GM23338 (cell line): ENCODE results near the gene TGFBR1. TPM values are rescaled to one million over a fixed set of nuclear protein-coding genes. Genes with fewer than 3 reads are reported as not detected.
"Not testable (repeated sequence)": the region's sequence is repeated elsewhere in the genome, so short reads cannot be mapped to it uniquely, and the experiment has no call there.

Experiments used
- ATAC-seq: fragments of 200-7000 bp; cut with Tn5 transposase; 3 replicates; pipeline ENCODE4 v1.9.1; 2020
- DNase-seq: peaks from one replicate; pipeline ENCODE4 v3.0.0-alpha.2; 2015; ENCODE audit warnings: low spot score
- H2AFZ ChIP-seq: fragments of 200-600 bp; sonication (generic); 2 replicates; pipeline ENCODE4 v1.8.0; 2016; ENCODE audit warnings: antibody characterized with exemption, mild to moderate bottlenecking, moderate library complexity
- H3F3A ChIP-seq: fragments of 200-600 bp; sonication (generic); replicated peaks from 2 replicates; pipeline ENCODE4 v1.8.0; 2017; ENCODE audit warnings: antibody characterized with exemption, mixed run types, low read depth
- H3K27ac ChIP-seq: fragments of 200-600 bp; sonication (generic); 2 replicates; pipeline ENCODE4 v1.6.1; 2016; ENCODE audit warnings: low read depth
- H3K27me3 ChIP-seq: fragments of 200-600 bp; sonication (generic); 2 replicates; pipeline ENCODE4 v1.8.0; 2016; ENCODE audit warnings: mild to moderate bottlenecking, mixed run types, moderate library complexity; ENCODE audit not compliant: insufficient read depth
- H3K36me3 ChIP-seq: fragments of 200-600 bp; sonication (generic); 2 replicates; pipeline ENCODE4 v1.8.0; 2016; ENCODE audit warnings: mild to moderate bottlenecking; ENCODE audit not compliant: insufficient read depth
- H3K4me1 ChIP-seq: fragments of 200-600 bp; sonication (generic); 2 replicates; pipeline ENCODE4 v1.8.0; 2016; ENCODE audit warnings: mild to moderate bottlenecking, moderate library complexity; ENCODE audit not compliant: insufficient read depth
- H3K4me2 ChIP-seq: fragments of 200-600 bp; sonication (generic); 2 replicates; pipeline ENCODE4 v1.7.1; 2017; ENCODE audit warnings: mixed run types
- H3K4me3 ChIP-seq: fragments of 200-600 bp; sonication (generic); 2 replicates; pipeline ENCODE4 v1.6.1; 2016; ENCODE audit warnings: mixed run types
- H3K79me2 ChIP-seq: fragments of 200-600 bp; sonication (generic); replicated peaks from 2 replicates; pipeline ENCODE4 v1.8.0; 2017; ENCODE audit warnings: mild to moderate bottlenecking; ENCODE audit not compliant: insufficient read depth
- H3K9me2 ChIP-seq: fragments of 200-600 bp; sonication (generic); 2 replicates; pipeline ENCODE4 v1.8.0; 2017; ENCODE audit not compliant: insufficient read depth
- H4K20me1 ChIP-seq: fragments of 200-600 bp; sonication (generic); replicated peaks from 2 replicates; pipeline ENCODE4 v1.8.0; 2017; ENCODE audit warnings: mild to moderate bottlenecking; ENCODE audit not compliant: insufficient read depth
- H3K27ac Mint-ChIP-seq: 2 replicates; pipeline ENCODE4 v1.8.0; 2020; ENCODE audit warnings: inconsistent platforms, mild to moderate bottlenecking, moderate library complexity, mixed read lengths
- H3K27me3 Mint-ChIP-seq: 3 replicates; pipeline ENCODE4 v1.8.0; 2022; ENCODE audit warnings: low read depth, mild to moderate bottlenecking, moderate library complexity, mixed read lengths, inconsistent platforms; ENCODE audit not compliant: insufficient read depth, poor library complexity
- H3K36me3 Mint-ChIP-seq: 3 replicates; pipeline ENCODE4 v1.8.0; 2021; ENCODE audit warnings: low read depth, mild to moderate bottlenecking, inconsistent platforms, moderate library complexity, mixed read lengths
- H3K4me1 Mint-ChIP-seq: 3 replicates; pipeline ENCODE4 v1.8.0; 2020; ENCODE audit warnings: mild to moderate bottlenecking, inconsistent platforms, mixed read lengths
- H3K4me3 Mint-ChIP-seq: 3 replicates; pipeline ENCODE4 v1.8.0; 2021; ENCODE audit warnings: moderate library complexity, mild to moderate bottlenecking, inconsistent platforms, mixed read lengths
- H3K9me3 Mint-ChIP-seq: 3 replicates; pipeline ENCODE4 v1.8.0; 2020; ENCODE audit warnings: moderate library complexity, mild to moderate bottlenecking, inconsistent platforms, mixed read lengths
- JUNB ChIP-seq: IDR thresholded peaks from one replicate; pipeline ENCODE4 v1.6.1; 2016; ENCODE audit warnings: antibody characterized with exemption; ENCODE audit not compliant: unreplicated experiment
- NANOG ChIP-seq: IDR thresholded peaks from 2 replicates; pipeline ENCODE4 v1.6.1; 2016; ENCODE audit warnings: antibody characterized with exemption, borderline replicate concordance
- ZNF114 ChIP-seq: fragments of 250-450 bp; sonication (Bioruptor Pico); IDR thresholded peaks from 2 replicates; pipeline ENCODE4 v1.5.0; 2020; ENCODE audit warnings: mild to moderate bottlenecking, moderate library complexity
- ZNF331 ChIP-seq: fragments of 250-450 bp; sonication (Bioruptor Pico); IDR thresholded peaks from 2 replicates; pipeline ENCODE4 v1.5.0; 2020; ENCODE audit warnings: low read depth, mild to moderate bottlenecking, moderate library complexity
- polyA plus RNA-seq: library from polyadenylated mRNA; unstranded; fragments of >200 nt; fragmentation: Nextera tagmentation; extraction: Ambion mirVana; gene quantifications from 2 replicates; pipeline ENCODE4 v1.2.1, GENCODE V29; 2016
- total RNA-seq: library from RNA; depleted of rRNA; stranded (reverse); fragments of >200 nt; shearing (Covaris generic); gene quantifications from 2 replicates; pipeline ENCODE4 v1.2.3, GENCODE V29; 2014
- TF ChIP-seq, protein P1 (sequence below), 2 experiments: fragments of 200-600 bp in 1 of 2; sonication (generic) in 1 of 2; conservative IDR thresholded peaks; 2 replicates each; pipeline versions ENCODE4 v1.5.1 to v1.6.1; 2016 to 2017; ENCODE audit warnings: antibody characterized with exemption in 2 of 2, low read depth in 2 of 2, mild to moderate bottlenecking in 2 of 2, moderate library complexity in 1 of 2
- TF ChIP-seq, protein P2 (sequence below): fragments of 250-450 bp; sonication (Bioruptor Pico); IDR thresholded peaks from 2 replicates; pipeline ENCODE4 v1.5.0; 2020; ENCODE audit warnings: mild to moderate bottlenecking, moderate library complexity
- TF ChIP-seq, protein P3 (sequence below): IDR thresholded peaks from 2 replicates; pipeline ENCODE4 v1.6.1; 2016; ENCODE audit warnings: antibody characterized with exemption
- TF ChIP-seq, protein P4 (sequence below): IDR thresholded peaks from one replicate; pipeline ENCODE4 v1.6.1; 2018; ENCODE audit warnings: antibody characterized with exemption; ENCODE audit not compliant: unreplicated experiment

TGFBR1 gene
- total and polyA plus RNA-seq, 2 experiments from 2014 or later: 9.3 to 40.2 TPM

DNA sequence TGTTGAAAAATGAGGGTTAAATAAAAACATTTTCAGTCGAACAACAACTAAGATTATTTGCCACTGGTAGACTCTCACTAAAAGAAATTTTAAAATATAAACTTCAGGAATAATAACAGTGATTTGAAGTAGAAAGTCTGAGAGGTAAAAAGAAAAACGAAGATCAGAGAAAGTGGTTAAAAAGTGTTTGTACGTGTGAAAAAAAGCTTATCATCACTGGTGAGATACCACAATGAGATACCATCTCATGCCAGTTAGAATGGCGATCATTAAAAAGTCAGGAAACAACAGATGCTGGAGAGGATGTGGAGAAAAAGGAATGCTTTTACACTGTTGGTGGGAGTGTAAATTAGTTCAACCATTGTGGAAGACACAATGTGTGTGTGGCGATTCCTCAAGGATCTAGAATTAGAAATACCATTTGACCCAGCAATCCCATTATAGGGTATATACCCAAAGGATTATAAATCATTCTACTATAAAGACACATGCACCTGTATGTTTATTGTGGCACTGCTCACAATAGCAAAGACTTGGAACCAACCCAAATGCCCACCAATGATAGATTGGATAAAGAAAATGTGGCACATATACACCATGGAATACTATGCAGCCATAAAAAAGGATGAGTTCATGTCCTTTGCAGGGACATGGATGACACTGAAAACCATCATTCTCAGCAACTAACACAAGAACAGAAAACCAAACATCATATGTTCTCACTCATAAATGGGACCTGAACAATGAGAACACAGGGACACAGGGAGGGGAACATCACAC, 4.9 kb upstream of the TGFBR1 start:
- not testable (repeated sequence) for H3K9me3 Mint-ChIP-seq, H3K9me2 ChIP-seq, ATAC-seq, H3K27ac Mint-ChIP-seq, H3K4me3 Mint-ChIP-seq, DNase-seq, H3K79me2 ChIP-seq, H3K27ac ChIP-seq, H3K4me3 ChIP-seq, H3K27me3 Mint-ChIP-seq, H3K4me2 ChIP-seq, H3K4me1 ChIP-seq, H4K20me1 ChIP-seq, H3K36me3 Mint-ChIP-seq, H3K36me3 ChIP-seq, H2AFZ ChIP-seq
- Histone ChIP-seq H3K27me3 (peaks cover 18% of the 10 kb centered on the region), H3F3A (peaks cover 12% of the 10 kb centered on the region)
- H3K4me1 Mint-ChIP-seq: peaks cover 25% of the 10 kb centered on the region

DNA sequence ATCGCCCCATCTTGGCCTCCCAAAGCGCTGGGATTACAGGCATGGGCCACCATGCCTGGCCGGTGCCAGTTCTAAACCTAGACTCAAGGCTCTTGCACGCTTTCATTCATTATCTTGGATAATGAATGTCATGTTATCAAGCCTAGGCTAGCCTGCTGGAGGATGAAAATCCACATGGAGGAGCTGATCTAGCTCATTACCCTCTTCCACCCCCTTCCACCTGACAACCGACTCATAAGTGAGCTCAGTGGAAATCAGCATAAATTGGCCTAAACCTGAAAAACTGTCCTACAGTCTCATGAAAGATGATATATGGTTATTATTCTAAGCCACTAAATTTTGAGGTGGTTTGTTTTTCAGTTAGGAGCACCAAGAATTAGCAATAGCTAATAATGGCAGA, 3.6 kb upstream of the TGFBR1 start:
- H3K4me1 Mint-ChIP-seq: peaks cover 23% of the 10 kb centered on the region

More for the DNA sequence above, 3.6 kb upstream of the TGFBR1 start:
- H3K27me3 Mint-ChIP-seq: peaks cover 5% of the 10 kb centered on the region
- TF ChIP-seq JUNB (no peak), ZNF114 (CRISPR knock-in tag) (no peak), ZNF331 (no peak), NANOG (no peak)
- TF ChIP-seq, protein P1, sequence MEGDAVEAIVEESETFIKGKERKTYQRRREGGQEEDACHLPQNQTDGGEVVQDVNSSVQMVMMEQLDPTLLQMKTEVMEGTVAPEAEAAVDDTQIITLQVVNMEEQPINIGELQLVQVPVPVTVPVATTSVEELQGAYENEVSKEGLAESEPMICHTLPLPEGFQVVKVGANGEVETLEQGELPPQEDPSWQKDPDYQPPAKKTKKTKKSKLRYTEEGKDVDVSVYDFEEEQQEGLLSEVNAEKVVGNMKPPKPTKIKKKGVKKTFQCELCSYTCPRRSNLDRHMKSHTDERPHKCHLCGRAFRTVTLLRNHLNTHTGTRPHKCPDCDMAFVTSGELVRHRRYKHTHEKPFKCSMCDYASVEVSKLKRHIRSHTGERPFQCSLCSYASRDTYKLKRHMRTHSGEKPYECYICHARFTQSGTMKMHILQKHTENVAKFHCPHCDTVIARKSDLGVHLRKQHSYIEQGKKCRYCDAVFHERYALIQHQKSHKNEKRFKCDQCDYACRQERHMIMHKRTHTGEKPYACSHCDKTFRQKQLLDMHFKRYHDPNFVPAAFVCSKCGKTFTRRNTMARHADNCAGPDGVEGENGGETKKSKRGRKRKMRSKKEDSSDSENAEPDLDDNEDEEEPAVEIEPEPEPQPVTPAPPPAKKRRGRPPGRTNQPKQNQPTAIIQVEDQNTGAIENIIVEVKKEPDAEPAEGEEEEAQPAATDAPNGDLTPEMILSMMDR (conservative IDR thresholded peaks at IDR 0.05; ENCODE audit: low read depth in 2 of 2): no peak
- TF ChIP-seq, protein P2, sequence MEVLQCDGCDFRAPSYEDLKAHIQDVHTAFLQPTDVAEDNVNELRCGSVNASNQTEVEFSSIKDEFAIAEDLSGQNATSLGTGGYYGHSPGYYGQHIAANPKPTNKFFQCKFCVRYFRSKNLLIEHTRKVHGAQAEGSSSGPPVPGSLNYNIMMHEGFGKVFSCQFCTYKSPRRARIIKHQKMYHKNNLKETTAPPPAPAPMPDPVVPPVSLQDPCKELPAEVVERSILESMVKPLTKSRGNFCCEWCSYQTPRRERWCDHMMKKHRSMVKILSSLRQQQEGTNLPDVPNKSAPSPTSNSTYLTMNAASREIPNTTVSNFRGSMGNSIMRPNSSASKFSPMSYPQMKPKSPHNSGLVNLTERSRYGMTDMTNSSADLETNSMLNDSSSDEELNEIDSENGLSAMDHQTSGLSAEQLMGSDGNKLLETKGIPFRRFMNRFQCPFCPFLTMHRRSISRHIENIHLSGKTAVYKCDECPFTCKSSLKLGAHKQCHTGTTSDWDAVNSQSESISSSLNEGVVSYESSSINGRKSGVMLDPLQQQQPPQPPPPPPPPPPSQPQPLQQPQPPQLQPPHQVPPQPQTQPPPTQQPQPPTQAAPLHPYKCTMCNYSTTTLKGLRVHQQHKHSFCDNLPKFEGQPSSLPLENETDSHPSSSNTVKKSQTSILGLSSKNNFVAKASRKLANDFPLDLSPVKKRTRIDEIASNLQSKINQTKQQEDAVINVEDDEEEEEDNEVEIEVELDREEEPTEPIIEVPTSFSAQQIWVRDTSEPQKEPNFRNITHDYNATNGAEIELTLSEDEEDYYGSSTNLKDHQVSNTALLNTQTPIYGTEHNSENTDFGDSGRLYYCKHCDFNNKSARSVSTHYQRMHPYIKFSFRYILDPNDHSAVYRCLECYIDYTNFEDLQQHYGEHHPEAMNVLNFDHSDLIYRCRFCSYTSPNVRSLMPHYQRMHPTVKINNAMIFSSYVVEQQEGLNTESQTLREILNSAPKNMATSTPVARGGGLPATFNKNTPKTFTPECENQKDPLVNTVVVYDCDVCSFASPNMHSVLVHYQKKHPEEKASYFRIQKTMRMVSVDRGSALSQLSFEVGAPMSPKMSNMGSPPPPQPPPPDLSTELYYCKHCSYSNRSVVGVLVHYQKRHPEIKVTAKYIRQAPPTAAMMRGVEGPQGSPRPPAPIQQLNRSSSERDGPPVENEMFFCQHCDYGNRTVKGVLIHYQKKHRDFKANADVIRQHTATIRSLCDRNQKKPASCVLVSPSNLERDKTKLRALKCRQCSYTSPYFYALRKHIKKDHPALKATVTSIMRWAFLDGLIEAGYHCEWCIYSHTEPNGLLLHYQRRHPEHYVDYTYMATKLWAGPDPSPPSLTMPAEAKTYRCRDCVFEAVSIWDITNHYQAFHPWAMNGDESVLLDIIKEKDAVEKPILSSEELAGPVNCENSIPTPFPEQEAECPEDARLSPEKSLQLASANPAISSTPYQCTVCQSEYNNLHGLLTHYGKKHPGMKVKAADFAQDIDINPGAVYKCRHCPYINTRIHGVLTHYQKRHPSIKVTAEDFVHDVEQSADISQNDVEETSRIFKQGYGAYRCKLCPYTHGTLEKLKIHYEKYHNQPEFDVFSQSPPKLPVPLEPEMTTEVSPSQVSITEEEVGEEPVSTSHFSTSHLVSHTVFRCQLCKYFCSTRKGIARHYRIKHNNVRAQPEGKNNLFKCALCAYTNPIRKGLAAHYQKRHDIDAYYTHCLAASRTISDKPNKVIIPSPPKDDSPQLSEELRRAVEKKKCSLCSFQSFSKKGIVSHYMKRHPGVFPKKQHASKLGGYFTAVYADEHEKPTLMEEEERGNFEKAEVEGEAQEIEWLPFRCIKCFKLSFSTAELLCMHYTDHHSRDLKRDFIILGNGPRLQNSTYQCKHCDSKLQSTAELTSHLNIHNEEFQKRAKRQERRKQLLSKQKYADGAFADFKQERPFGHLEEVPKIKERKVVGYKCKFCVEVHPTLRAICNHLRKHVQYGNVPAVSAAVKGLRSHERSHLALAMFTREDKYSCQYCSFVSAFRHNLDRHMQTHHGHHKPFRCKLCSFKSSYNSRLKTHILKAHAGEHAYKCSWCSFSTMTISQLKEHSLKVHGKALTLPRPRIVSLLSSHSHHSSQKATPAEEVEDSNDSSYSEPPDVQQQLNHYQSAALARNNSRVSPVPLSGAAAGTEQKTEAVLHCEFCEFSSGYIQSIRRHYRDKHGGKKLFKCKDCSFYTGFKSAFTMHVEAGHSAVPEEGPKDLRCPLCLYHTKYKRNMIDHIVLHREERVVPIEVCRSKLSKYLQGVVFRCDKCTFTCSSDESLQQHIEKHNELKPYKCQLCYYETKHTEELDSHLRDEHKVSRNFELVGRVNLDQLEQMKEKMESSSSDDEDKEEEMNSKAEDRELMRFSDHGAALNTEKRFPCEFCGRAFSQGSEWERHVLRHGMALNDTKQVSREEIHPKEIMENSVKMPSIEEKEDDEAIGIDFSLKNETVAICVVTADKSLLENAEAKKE (CRISPR knock-in tag): no peak
- TF ChIP-seq, protein P3, sequence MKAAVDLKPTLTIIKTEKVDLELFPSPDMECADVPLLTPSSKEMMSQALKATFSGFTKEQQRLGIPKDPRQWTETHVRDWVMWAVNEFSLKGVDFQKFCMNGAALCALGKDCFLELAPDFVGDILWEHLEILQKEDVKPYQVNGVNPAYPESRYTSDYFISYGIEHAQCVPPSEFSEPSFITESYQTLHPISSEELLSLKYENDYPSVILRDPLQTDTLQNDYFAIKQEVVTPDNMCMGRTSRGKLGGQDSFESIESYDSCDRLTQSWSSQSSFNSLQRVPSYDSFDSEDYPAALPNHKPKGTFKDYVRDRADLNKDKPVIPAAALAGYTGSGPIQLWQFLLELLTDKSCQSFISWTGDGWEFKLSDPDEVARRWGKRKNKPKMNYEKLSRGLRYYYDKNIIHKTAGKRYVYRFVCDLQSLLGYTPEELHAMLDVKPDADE: no peak
- TF ChIP-seq, protein P4, sequence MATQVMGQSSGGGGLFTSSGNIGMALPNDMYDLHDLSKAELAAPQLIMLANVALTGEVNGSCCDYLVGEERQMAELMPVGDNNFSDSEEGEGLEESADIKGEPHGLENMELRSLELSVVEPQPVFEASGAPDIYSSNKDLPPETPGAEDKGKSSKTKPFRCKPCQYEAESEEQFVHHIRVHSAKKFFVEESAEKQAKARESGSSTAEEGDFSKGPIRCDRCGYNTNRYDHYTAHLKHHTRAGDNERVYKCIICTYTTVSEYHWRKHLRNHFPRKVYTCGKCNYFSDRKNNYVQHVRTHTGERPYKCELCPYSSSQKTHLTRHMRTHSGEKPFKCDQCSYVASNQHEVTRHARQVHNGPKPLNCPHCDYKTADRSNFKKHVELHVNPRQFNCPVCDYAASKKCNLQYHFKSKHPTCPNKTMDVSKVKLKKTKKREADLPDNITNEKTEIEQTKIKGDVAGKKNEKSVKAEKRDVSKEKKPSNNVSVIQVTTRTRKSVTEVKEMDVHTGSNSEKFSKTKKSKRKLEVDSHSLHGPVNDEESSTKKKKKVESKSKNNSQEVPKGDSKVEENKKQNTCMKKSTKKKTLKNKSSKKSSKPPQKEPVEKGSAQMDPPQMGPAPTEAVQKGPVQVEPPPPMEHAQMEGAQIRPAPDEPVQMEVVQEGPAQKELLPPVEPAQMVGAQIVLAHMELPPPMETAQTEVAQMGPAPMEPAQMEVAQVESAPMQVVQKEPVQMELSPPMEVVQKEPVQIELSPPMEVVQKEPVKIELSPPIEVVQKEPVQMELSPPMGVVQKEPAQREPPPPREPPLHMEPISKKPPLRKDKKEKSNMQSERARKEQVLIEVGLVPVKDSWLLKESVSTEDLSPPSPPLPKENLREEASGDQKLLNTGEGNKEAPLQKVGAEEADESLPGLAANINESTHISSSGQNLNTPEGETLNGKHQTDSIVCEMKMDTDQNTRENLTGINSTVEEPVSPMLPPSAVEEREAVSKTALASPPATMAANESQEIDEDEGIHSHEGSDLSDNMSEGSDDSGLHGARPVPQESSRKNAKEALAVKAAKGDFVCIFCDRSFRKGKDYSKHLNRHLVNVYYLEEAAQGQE: no peak
- Histone ChIP-seq H4K20me1 (peaks cover 1% of the 10 kb centered on the region), H2AFZ (no peak overlapping the region), H3K79me2 (peaks cover 7% of the 10 kb centered on the region), H3K27me3 (peaks cover 20% of the 10 kb centered on the region), H3K4me3 (no peak overlapping the region), H3K9me2 (no peaks in the 10 kb centered on the region), H3K27ac (no peak overlapping the region), H3K4me1 (peaks cover 11% of the 10 kb centered on the region), H3K4me2 (no peak overlapping the region), H3F3A (peaks cover 12% of the 10 kb centered on the region), H3K36me3 (no peaks in the 10 kb centered on the region)
- H3K36me3 Mint-ChIP-seq: no peaks in the 10 kb centered on the region; the same call in 2 of the 3 replicates
- DNase-seq: no peak
- no peaks in the 10 kb centered on the region; the same call in 2 of the 3 replicates for H3K9me3 Mint-ChIP-seq
- H3K4me3 Mint-ChIP-seq: no peak overlapping the region
- ATAC-seq: no peak
- no peak overlapping the region for H3K27ac Mint-ChIP-seq
